Measurements from ENCODE around the gene REM2.

Gene REM2

GRCh38 chr14:22875748-22876319, 7.2 kb upstream of the REM2 start:
- DNase-seq: no peak

- DNase-seq: no peak
Observed at GRCh38 chr14:22877000-22877501, 6.0 kb upstream of the REM2 start.

GRCh38 chr14:22878271-22879246, 4.5 kb upstream of the REM2 start:
- DNase-seq: no peak

DNA sequence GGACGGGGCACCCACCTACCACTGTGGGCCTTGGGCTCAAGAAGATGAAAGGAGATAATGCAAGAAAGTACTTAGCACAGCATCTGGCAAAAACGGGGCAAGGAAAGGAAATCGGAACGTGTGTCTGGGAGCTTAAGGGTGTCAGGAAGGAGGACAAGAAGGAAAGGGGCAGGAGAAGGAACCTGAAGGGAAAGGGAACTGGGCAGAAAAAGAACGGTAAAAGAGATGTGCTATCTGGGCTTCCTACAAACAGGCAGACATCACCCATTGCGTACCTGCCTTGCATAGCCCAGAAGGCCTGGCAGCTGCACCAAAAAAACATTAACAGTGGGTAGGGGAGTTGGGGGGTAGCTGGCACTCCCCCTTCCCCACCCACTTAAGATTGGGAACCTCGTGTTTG, 958 bp upstream of the REM2 start:
- no peak for DNase-seq

DNA sequence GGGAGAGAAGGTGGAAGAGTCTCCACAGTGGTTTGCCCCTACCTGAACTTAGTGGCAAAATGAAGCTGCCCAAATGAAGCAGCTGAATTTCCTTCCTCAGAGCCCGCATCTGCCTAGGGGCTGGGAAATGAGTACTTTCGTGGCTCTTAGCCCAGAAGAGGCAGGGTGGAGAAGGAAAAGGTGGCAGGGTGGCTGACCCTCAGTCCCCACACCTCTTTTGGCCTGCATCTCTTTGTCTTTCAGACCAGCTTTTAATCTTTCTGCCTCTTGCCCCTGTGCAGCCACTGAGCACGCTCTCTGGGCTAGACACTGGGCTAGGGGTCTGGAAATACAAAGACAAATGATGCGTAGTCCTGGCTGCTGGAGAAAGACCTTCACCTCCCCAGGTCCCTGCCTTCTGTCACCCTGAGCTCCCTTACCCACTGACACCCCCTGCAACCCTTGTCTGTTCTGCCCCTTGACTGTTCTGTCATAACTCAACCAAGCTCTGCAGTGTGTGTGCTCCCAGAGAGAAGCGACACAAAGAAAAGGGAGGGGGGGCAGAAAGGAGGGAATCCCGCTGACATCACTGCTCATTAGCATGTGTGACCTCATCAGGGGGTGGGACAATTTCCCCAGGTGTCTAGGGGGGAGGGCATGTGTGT, 371 bp upstream of the REM2 start:
- peak; percentile 92 for DNase-seq

- DNase-seq: no peak
Observed at GRCh38 chr14:22884076-22884737, 1.2 kb downstream of the REM2 start.

DNA sequence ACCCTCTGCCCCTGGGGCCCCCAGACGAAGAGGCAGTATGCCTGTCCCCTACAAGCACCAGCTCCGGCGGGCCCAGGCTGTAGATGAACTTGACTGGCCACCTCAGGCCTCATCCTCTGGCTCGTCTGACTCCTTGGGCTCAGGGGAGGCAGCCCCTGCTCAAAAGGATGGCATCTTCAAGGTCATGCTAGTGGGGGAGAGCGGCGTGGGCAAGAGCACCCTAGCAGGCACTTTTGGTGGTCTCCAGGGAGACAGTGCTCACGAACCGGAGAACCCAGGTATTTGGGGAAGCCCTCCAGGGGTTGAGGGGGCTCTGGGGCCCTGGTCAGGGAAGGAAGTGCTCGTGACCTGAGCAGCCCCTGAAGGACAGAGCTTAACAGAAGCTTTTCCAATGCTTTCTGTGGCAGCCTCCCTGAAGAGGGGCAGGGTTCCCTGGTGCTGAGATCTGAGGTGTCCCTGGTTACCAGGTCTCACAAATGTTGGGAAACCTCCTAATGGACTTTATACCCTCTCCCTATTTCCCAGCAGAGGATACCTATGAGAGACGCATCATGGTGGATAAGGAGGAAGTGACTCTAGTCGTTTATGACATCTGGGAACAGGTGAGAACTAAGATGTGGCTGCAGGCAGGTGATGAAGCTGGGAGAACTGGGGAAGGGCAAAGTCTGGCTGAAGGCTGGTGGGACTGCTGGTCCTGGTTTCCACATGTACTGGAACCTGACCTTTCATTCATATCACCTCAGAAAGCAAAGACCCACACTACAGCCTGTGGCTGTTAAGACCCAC, 1.9 kb downstream of the REM2 start:
- DNase-seq: no peak

DNA sequence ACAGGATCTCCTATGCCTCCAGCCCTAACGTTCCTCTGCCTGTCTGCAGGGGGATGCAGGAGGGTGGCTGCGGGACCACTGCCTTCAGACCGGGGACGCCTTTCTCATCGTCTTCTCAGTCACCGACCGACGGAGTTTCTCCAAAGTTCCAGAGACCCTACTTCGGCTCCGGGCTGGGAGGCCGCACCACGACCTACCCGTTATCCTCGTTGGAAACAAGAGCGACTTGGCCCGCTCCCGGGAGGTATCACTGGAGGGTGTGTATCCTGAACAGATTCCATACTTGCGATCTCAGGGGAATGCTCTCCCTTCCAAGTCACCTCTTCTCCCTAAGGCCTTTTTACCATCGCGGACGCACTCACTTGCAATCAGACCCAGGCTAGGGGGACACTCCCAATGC, 3.0 kb downstream of the REM2 start:
- DNase-seq: peak; percentile 75

- peak; percentile 90 for DNase-seq
Observed at GRCh38 chr14:22886500-22887259, 3.7 kb downstream of the REM2 start.

DNA sequence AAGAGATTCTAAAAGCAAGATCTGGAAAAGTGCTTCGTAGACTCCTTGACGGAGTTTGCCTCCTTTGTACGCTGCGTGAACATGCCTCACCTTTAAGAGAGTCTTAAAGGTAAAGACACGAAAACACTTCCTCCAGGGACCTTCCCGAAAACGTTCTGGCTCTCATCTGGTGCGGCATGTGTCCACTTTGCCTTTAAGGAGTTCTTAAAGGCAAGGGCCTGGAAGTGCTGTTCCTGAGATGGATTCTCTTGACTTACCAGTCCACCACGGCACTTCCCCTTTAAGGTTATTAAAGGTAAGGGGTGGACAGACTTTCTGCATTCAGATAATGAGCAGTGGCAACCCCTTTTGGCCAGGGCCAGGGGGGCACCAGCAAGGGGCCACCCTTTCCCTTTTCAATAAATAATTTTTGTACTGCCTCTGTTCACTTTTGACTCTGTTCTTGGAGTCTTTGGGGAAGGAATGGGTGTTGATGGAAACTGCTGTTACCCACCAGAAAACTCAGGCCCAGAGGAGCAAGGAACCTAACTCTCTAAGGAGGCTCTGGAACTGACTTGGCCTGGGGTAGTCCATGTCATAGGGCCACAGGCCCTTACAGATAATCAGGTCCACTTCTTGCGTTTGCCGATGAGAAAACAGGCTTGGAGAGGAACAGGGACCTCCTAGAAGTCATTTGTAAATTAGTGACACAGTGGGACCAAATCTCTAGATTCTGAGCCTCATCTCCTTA, 4.4 kb downstream of the REM2 start:
- DNase-seq: peak; percentile 99

- peak; percentile 100 for DNase-seq
Observed at GRCh38 chr14:22887990-22888378, 5.0 kb downstream of the REM2 start.

- peak; percentile 71 for DNase-seq
Observed at GRCh38 chr14:22888662-22889061, 5.6 kb downstream of the REM2 start.

GRCh38 chr14:22890416-22890815, 7.4 kb downstream of the REM2 start:
- peak; percentile 92 for DNase-seq

DNA sequence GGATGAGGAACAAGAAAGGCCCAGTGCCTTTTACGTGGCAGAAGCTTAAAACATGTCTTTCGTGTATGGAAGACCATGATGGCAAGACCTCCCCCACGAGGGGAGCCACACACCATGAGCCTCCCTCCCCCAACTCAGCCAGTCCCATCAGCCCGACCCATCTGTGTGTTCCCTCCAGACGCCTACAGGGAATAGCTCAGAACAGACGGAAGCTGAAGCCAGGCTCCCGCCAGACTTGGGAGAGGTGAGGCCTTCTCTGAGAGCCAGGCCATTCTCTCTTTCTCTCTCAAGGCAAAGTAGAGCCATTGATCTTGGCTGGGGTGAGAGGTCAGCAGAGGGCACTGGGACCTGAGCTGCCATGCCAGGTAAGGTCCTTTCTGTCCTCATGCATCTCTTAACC, 9.5 kb downstream of the REM2 start:
- DNase-seq: peak; percentile 78

DNA sequence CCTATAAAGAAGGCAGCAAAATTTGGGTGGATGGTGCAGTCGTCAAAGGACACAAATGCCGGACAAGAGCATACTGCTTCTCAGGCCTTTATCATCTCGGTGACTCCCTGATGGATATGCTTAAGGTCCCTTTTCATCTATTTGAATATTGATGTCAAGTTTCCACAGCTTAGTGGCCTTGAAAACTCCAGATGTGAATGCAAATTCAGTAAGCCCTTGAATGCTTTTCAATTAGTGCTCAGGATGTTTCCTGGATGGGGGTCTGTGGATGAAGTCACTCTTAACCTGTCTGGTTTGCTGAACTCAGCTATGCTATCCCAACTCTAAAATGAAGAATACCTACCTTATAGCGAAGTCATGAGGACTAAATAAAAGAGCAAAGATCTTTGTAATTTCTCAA, 10.7 kb downstream of the REM2 start:
- no peak for DNase-seq

DNA sequence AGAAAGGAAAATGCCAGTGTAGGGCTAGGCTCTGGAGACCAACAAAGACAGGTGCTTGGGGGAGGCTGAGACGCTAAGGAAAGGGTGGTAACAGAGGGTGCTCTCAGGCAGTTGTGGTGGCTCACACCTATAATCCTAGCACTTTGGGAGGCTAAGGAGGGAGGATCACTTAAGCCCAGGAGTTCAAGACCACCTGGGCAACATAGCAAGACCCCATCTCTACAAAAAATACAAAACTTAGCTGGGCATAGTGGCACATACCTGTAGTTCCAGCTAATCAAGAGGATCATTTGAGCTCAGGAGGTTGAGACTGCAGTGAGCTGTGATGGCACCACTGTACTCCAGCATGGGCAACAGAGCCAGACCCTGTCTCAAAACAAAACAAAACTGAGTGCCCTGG, 12.4 kb downstream of the REM2 start:
- DNase-seq: no peak

DNA sequence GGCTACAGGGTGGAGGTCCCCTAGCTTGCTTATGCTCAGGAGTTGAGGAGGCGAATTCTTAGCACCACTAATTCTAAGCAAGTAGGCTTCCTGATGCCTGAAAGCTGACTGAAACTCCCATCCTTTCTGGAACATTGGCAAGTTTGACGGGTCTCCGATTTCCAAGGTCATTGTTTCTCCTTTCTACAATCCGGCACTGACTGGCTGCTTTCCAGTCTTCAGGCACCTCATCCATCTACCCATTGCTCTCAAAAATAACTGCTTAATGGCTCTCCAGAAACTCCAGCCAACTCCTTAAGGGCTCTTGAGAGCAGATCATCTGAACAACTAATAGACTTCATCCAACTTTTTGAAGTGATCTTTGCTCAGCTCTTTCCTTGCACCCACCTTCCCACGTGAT, 13.3 kb downstream of the REM2 start:
- DNase-seq: no peak

- no peak for DNase-seq
Observed at GRCh38 chr14:22896760-22897159, 13.7 kb downstream of the REM2 start.

DNA sequence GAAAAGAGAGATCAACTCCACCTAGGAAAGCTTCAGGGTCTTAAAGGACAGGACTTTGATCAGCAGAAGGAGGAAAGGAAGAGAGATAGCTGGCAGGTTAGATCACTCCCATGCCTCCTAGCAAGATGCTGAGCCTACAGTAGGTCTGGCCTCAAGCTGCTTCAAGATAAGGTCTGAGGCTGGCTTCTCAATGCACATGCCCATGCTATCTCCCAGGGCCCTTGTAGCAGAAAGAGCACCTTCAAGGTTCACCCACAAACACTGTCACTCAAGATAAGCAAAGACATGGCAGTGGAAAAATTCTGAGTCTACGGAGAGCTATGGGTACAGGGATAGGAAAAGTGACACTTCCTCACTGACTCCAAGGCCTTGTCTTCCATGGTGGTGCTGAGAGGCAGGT, 14.3 kb downstream of the REM2 start:
- no peak for DNase-seq

DNA sequence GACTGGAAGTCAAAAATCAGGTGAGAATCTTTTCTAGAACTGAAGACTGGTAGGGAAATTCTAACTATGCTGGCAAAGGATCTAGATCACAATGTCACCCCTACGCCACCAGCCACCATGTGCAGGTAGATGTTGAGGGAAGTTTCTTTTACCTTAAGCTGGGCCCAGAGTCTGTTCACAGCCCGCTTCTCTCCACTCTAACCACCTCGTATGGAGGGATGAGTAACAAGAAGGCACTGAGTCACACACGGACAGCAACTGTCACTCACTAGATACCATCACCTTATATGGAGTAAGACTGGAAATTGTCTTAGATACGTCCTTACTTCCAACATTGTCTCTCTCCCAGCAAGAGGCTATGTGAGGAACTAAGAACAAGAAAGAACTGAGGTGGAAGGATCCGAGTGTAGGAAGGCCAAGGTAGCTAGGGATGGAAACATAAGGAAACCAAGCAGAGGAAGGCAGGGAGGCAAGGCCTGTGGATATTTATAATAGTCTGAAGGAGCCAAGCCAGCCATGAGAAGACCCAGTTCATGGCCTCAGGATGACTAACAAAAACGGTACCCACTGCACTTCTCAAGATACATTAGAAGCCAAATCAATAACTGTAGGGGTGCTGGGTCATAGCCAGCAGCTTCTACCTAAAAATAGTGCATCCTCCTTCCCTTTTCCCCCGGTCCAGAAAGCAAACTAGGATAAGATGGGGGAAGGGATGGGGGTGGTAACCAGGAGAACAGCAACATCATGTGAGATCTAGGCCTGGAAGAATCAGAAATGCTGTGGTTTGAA, 15.5 kb downstream of the REM2 start:
- no peak for DNase-seq

Data from NCI-H2171 treated with DMSO at 0.1 percent for 48 hours (cell line).